OCI-LY3 (cell line): Measurements from ENCODE around the gene PSMB9.

Experiments
- CTCF ChIP-seq: fragments of 200-600, 300-600 bp; sonication (generic); IDR thresholded peaks from 2 replicates; pipeline ENCODE4 v1.5.1; 2014; ENCODE audit warnings: antibody characterized with exemption, low read length, low read depth
- EZH2phosphoT487 ChIP-seq: fragments of 200-600 bp; shearing (Covaris generic); IDR thresholded peaks from 2 replicates; pipeline ENCODE4 v1.6.1; 2018; ENCODE audit warnings: antibody characterized with exemption, mixed run types, low read depth

- no peak for TF ChIP-seq CTCF
- TF ChIP-seq EZH2phosphoT487: no peak
Observed at GRCh38 chr6:32886681-32887383, 32.8 kb downstream of the PSMB9 start.
